Activated CD8-positive, alpha-beta T cell treated with anti-CD3 and anti-CD28 coated beads for 36 hours (primary cell): ENCODE data around the gene EIF5. TPM values are rescaled to one million over a fixed set of nuclear protein-coding genes. Genes with fewer than 3 reads are reported as not detected.

Source experiments
- ATAC-seq: fragments of 200-7000 bp; cut with Tn5 transposase; one replicate; pipeline ENCODE4 v1.10.0; 2021; ENCODE audit warnings: mild to moderate bottlenecking, moderate library complexity
- CTCF ChIA-PET: fragments of 350-600 bp; sonication (Branson Sonifier 250); formaldehyde crosslinking; loops from one replicate; lab custom pipeline; 2021; ENCODE audit warnings: antibody characterized with exemption; lab: Charles Lee
- POLR2A ChIA-PET: fragments of 350-600 bp; sonication (Branson Sonifier 250); formaldehyde crosslinking; loops from one replicate; lab custom pipeline; 2021; ENCODE audit warnings: antibody characterized with exemption; lab: Charles Lee
- DNase-seq: peaks from one replicate; pipeline ENCODE4 v3.0.0-alpha.2; 2020
- H3K27ac Mint-ChIP-seq: one replicate; pipeline ENCODE4 v1.8.0; 2021; ENCODE audit warnings: mild to moderate bottlenecking, mixed read lengths
- H3K27me3 Mint-ChIP-seq: one replicate; pipeline ENCODE4 v1.8.0; 2021; ENCODE audit warnings: mixed read lengths
- H3K36me3 Mint-ChIP-seq: one replicate; pipeline ENCODE4 v1.8.0; 2021; ENCODE audit warnings: low read depth, mixed read lengths
- H3K4me1 Mint-ChIP-seq: one replicate; pipeline ENCODE4 v1.8.0; 2021; ENCODE audit warnings: low read depth, mixed read lengths
- H3K4me3 Mint-ChIP-seq: one replicate; pipeline ENCODE4 v1.8.0; 2021; ENCODE audit warnings: mild to moderate bottlenecking, moderate library complexity, mixed read lengths
- H3K9me3 Mint-ChIP-seq: one replicate; pipeline ENCODE4 v1.8.0; 2021; ENCODE audit warnings: mixed read lengths
- intact Hi-C: fragments of 100-400 bp; cut with micrococcal nuclease; formaldehyde crosslinking; loops from one replicate; pipeline ENCODE4 v1.10.0; 2022
- total RNA-seq, 2 experiments: library from RNA; stranded (reverse); gene quantifications; one replicate each; pipeline ENCODE4 v1.2.3, GENCODE V29; 2021
- TF ChIP-seq, protein P1 (sequence below): fragments of 200-600 bp; IDR thresholded peaks from one replicate; pipeline ENCODE4 v1.8.0; 2022; ENCODE audit warnings: antibody characterized with exemption, mild to moderate bottlenecking

The EIF5 gene
- total RNA-seq, 2 experiments from 2014 or later = 202 to 207 TPM

DNA sequence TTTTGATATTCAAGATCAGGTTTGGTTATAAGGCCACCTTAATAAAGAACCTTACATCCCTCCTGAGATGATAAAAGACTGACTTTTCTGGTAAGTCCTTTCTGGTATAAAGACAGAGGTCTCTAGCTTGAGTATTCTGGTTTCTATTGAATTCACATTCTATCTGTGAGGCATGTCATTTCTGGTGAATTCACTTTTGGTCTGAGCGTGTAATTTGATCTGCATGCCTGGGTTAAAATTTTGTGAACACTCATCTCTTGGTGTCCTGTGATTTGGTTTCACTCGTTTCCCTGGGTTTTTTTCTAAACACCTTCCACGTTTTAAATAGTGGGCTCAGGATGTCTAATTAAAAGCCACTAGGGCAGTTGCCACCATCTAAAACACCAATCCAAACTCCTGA, 12.2 kb downstream of the EIF5 start:
- TF ChIP-seq, protein P1, sequence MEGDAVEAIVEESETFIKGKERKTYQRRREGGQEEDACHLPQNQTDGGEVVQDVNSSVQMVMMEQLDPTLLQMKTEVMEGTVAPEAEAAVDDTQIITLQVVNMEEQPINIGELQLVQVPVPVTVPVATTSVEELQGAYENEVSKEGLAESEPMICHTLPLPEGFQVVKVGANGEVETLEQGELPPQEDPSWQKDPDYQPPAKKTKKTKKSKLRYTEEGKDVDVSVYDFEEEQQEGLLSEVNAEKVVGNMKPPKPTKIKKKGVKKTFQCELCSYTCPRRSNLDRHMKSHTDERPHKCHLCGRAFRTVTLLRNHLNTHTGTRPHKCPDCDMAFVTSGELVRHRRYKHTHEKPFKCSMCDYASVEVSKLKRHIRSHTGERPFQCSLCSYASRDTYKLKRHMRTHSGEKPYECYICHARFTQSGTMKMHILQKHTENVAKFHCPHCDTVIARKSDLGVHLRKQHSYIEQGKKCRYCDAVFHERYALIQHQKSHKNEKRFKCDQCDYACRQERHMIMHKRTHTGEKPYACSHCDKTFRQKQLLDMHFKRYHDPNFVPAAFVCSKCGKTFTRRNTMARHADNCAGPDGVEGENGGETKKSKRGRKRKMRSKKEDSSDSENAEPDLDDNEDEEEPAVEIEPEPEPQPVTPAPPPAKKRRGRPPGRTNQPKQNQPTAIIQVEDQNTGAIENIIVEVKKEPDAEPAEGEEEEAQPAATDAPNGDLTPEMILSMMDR = no peak
- intact Hi-C loops = no loop called here
- DNase-seq (no peak), ATAC-seq (no peak)
- peaks cover 5% of the 10 kb centered on the region for H3K4me1 Mint-ChIP-seq
- no peaks in the 10 kb centered on the region for H3K9me3 Mint-ChIP-seq
- ChIA-PET POLR2A (interaction anchor here (1.1 to 7.5 kb wide), 2 partner anchors 12 to 53 kb away, joined by 5 to 95 read pairs; partner anchors contain the start of gene EIF5), CTCF (interaction anchor here (1.7 to 1.9 kb wide), 2 partner anchors 8 to 44 kb away, joined by 4 to 7 read pairs; no protein-coding TSS in a partner anchor)
- H3K27ac Mint-ChIP-seq = no peak overlapping the region
- H3K27me3 Mint-ChIP-seq = no peaks in the 10 kb centered on the region
- peaks cover 32% of the 10 kb centered on the region for H3K36me3 Mint-ChIP-seq
- no peak overlapping the region for H3K4me3 Mint-ChIP-seq

- no peak overlapping the region for H3K4me3 Mint-ChIP-seq
- DNase-seq (no peak), ATAC-seq (no peak)
- POLR2A ChIA-PET = interaction anchor here (1.1 to 7.5 kb wide), 2 partner anchors 13 to 52 kb away, joined by 5 to 95 read pairs; partner anchors contain the start of gene EIF5
- H3K27me3 Mint-ChIP-seq = no peaks in the 10 kb centered on the region
- no peaks in the 10 kb centered on the region for H3K9me3 Mint-ChIP-seq
- intact Hi-C loops = no loop called here
- CTCF ChIA-PET = interaction anchor here (1.9 kb wide), 1 partner anchor 43 kb away, joined by 4 read pairs; no protein-coding TSS in a partner anchor
- peaks cover 22% of the 10 kb centered on the region for H3K36me3 Mint-ChIP-seq
- peaks cover under 1% of the 10 kb centered on the region for H3K4me1 Mint-ChIP-seq
- TF ChIP-seq, protein P1 = no peak
- no peak overlapping the region for H3K27ac Mint-ChIP-seq
These were observed 13.2 kb downstream of the EIF5 start for GRCh38 chr14:103347091-103347815.

- H3K9me3 Mint-ChIP-seq = no peaks in the 10 kb centered on the region
These were observed 14.1 kb downstream of the EIF5 start for GRCh38 chr14:103348154-103348553.

GRCh38 chr14:103349982-103350381, 15.9 kb downstream of the EIF5 start:
- TF ChIP-seq, protein P1 = no peak
- Mint-ChIP-seq H3K4me1 (no peaks in the 10 kb centered on the region), H3K4me3 (no peak overlapping the region), H3K9me3 (no peaks in the 10 kb centered on the region), H3K27ac (no peak overlapping the region), H3K36me3 (peaks cover 2% of the 10 kb centered on the region), H3K27me3 (peaks cover 3% of the 10 kb centered on the region)
- ATAC-seq = no peak
- POLR2A ChIA-PET = no interaction called here
- CTCF ChIA-PET = no interaction called here
- intact Hi-C loops = no loop called here
- DNase-seq = no peak

More at GRCh38 chr14:103348154-103348553, 14.1 kb downstream of the EIF5 start:
- Mint-ChIP-seq H3K27ac (no peak overlapping the region), H3K27me3 (no peaks in the 10 kb centered on the region), H3K4me1 (no peaks in the 10 kb centered on the region), H3K36me3 (peaks cover 14% of the 10 kb centered on the region), H3K4me3 (no peak overlapping the region)
- ChIA-PET POLR2A (interaction anchor here (7.5 kb wide), 1 partner anchor 13 kb away, joined by 95 read pairs; the partner anchor contains the start of gene EIF5), CTCF (interaction anchor here (1.9 kb wide), 1 partner anchor 42 kb away, joined by 4 read pairs; no protein-coding TSS in a partner anchor)
- DNase-seq = no peak
- TF ChIP-seq, protein P1 = no peak
- no peak for ATAC-seq
- intact Hi-C loops = no loop called here

- H3K27me3 Mint-ChIP-seq = peaks cover 4% of the 10 kb centered on the region
- H3K4me1 Mint-ChIP-seq = peaks cover 2% of the 10 kb centered on the region
- no peaks in the 10 kb centered on the region for H3K9me3 Mint-ChIP-seq
- TF ChIP-seq, protein P1 = no peak
- DNase-seq (no peak), ATAC-seq (no peak)
- CTCF ChIA-PET = interaction anchor here (2.5 kb wide), 1 partner anchor 10 kb away, joined by 11 read pairs; no protein-coding TSS in a partner anchor
- no peak overlapping the region for H3K4me3 Mint-ChIP-seq
- intact Hi-C loops = no loop called here
- POLR2A ChIA-PET = interaction anchor here (3.9 kb wide), 1 partner anchor 10 kb away, joined by 29 read pairs; no protein-coding TSS in a partner anchor
- H3K27ac Mint-ChIP-seq = no peak overlapping the region
- no peaks in the 10 kb centered on the region for H3K36me3 Mint-ChIP-seq
These were observed 19.3 kb downstream of the EIF5 start for GRCh38 chr14:103353362-103353761.
